Lung (tissue), 12 donors: ENCODE data around the gene STN1. TPM values are rescaled to one million over a fixed set of nuclear protein-coding genes. Genes with fewer than 3 reads are reported as not detected.

ENCODE experiments used
- ATAC-seq: fragments of 200-7000 bp; cut with Tn5 transposase; one replicate; pipeline ENCODE4 v1.9.1; 2020; ENCODE audit warnings: moderate number of reproducible peaks; ENCODE audit not compliant: insufficient read depth, low FRiP score
- DNase-seq, 3 donors: peaks; one replicate each; pipeline ENCODE4 v3.0.0-alpha.2; 2013 to 2017
- H3K27ac ChIP-seq, 2 donors: one replicate each; pipeline ENCODE4 v1.5.1; 2013; ENCODE audit warnings: mild to moderate bottlenecking in 2 of 2, moderate library complexity in 2 of 2, control low read depth in 1 of 2, inconsistent platforms in 1 of 2, low read depth in 1 of 2, low read length in 1 of 2
- H3K27me3 ChIP-seq, 3 donors: one replicate each; pipeline ENCODE4 v1.5.1; 2013; ENCODE audit warnings: low read length in 2 of 3; ENCODE audit not compliant: control insufficient read depth in 3 of 3, insufficient read depth in 3 of 3
- H3K36me3 ChIP-seq, 4 donors: one replicate each; pipeline ENCODE4 v1.5.1; 2013; ENCODE audit warnings: low read length in 4 of 4, mild to moderate bottlenecking in 1 of 4, moderate library complexity in 1 of 4; ENCODE audit not compliant: control insufficient read depth in 4 of 4, insufficient read depth in 4 of 4
- H3K4me1 ChIP-seq, 5 donors: one replicate each; pipeline ENCODE4 v1.5.1; 2013; ENCODE audit warnings: low read length in 5 of 5, mild to moderate bottlenecking in 2 of 5, moderate library complexity in 1 of 5; ENCODE audit not compliant: control insufficient read depth in 5 of 5, insufficient read depth in 5 of 5
- H3K4me3 ChIP-seq: one replicate; pipeline ENCODE4 v1.5.1; 2013; ENCODE audit warnings: mild to moderate bottlenecking, control low read depth, moderate library complexity
- H3K9ac ChIP-seq, 2 donors: one replicate each; pipeline ENCODE4 v1.5.1; 2013; ENCODE audit warnings: low read length in 2 of 2, control low read depth in 1 of 2; ENCODE audit not compliant: insufficient read depth in 1 of 2
- H3K9me3 ChIP-seq, 4 donors: one replicate each; pipeline ENCODE4 v1.5.1; 2013; ENCODE audit warnings: low read length in 3 of 4, mild to moderate bottlenecking in 1 of 4, moderate library complexity in 1 of 4; ENCODE audit not compliant: control insufficient read depth in 4 of 4, insufficient read depth in 3 of 4
- WGBS, 2 donors: extraction: QIAGEN DNeasy Blood & Tissue Kit; methylation state at CpG; one replicate each; pipeline ENCODE4 v1.1.7; 2013; 5-methylcytosine and 5-hydroxymethylcytosine counted together
- polyA plus RNA-seq, 2 donors: library from polyadenylated mRNA; stranded (reverse); fragments of 200-250 nt; gene quantifications; one replicate each; pipeline ENCODE4 v1.2.1, GENCODE V29; 2013
- total RNA-seq, 2 donors: library from RNA; depleted of rRNA in 1 of 2; stranded (reverse); fragments of >200 nt in 1 of 2; gene quantifications; one replicate each; pipeline ENCODE4 v1.2.1, GENCODE V29; 2014 to 2021
- TF ChIP-seq, protein P1 (sequence below): IDR thresholded peaks from 2 replicates; pipeline ENCODE4 v1.5.1; 2012; ENCODE audit warnings: mild to moderate bottlenecking; ENCODE audit errors: control extremely low read depth, extremely low read depth
- donor health status: control.
- donor health status: control.
- donor health status: Bipolar disorder and iron deficiency.
- donor health status: healthy.
- donor health status: DM: yes; HTN: yes; CAD: no.

The STN1 gene
- total and polyA plus RNA-seq, 4 donors, result 26.5 to 43.8 (median 39.1) TPM

DNA sequence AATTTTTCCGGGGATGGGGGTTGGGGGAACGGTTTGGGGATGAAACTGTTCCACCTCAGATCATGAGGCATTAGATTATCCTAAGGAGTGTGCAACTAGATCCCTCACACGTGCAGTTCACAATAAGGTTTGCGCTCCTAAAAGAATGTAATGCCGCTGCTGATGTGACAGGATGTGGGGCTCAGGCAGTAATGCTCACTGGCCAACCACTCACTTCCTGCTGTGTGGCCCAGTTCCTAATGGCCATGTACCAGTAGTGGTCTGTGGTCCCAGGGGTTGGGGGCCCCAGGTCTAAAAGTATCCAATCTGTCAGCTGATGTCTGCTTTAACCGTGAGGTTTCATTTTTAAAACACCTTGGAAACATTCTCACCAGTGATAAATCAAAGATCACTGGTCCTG is 2.2 kb downstream of the STN1 start:
- H3K4me3 ChIP-seq, result no peak overlapping the region
- no peaks in the 10 kb centered on the region for H3K9me3 ChIP-seq
- TF ChIP-seq, protein P1, sequence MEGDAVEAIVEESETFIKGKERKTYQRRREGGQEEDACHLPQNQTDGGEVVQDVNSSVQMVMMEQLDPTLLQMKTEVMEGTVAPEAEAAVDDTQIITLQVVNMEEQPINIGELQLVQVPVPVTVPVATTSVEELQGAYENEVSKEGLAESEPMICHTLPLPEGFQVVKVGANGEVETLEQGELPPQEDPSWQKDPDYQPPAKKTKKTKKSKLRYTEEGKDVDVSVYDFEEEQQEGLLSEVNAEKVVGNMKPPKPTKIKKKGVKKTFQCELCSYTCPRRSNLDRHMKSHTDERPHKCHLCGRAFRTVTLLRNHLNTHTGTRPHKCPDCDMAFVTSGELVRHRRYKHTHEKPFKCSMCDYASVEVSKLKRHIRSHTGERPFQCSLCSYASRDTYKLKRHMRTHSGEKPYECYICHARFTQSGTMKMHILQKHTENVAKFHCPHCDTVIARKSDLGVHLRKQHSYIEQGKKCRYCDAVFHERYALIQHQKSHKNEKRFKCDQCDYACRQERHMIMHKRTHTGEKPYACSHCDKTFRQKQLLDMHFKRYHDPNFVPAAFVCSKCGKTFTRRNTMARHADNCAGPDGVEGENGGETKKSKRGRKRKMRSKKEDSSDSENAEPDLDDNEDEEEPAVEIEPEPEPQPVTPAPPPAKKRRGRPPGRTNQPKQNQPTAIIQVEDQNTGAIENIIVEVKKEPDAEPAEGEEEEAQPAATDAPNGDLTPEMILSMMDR, result no peak
- peak overlapping the region; percentile 17 to 94 for H3K27ac ChIP-seq
- H3K9ac ChIP-seq, result no peak overlapping the region
- 24 to 32% methylated on average over 6 of the region's 6 CpGs for WGBS, 2 donors
- ATAC-seq, result no peak
- H3K4me1 ChIP-seq, result peaks cover 12 to 31% (median 18%) of the 10 kb centered on the region in 5 donors
- H3K36me3 ChIP-seq, result peaks cover 0 to 2% (median 0%) of the 10 kb centered on the region in 4 donors
- H3K27me3 ChIP-seq, result no peaks in the 10 kb centered on the region
- DNase-seq, result peak in 2 of 3 donors; percentile 33 to 37

DNA sequence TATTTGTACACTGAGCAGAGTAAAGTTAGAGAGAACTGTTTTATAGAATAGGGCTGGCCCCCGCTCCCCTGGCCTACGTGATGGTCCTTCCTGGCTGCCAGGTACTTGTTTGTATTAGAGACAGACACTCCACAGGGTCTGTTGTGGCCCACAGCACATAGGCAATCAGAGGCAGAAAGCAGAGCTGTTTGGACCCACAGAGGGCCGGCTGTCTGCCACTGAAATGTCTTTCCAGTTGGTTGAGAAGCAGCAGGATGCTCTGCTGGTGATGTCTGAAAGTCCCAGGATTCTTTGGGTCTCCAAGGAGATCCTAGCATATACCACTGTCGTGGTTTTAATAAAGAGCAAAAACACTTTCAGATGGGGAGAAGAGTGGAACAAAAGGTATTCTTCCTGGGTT is 5.2 kb downstream of the STN1 start:
- no peak overlapping the region for H3K9ac ChIP-seq
- peaks cover 0 to 4% (median under 1%) of the 10 kb centered on the region in 4 donors for H3K36me3 ChIP-seq
- no peaks in the 10 kb centered on the region for H3K9me3 ChIP-seq
- H3K4me3 ChIP-seq, result no peak overlapping the region
- H3K27me3 ChIP-seq, result no peaks in the 10 kb centered on the region
- peaks cover 8 to 55% (median 23%) of the 10 kb centered on the region in 5 donors for H3K4me1 ChIP-seq
- TF ChIP-seq, protein P1, result no peak
- no peak for ATAC-seq
- DNase-seq, result no peak
- H3K27ac ChIP-seq, result peak overlapping the region in 1 of 2 donors; percentile 50
- WGBS, 2 donors, result 93 to 95% methylated on average over 4 of the region's 4 CpGs

- no peak for ATAC-seq
- peak overlapping the region in 1 of 2 donors; percentile 81 for H3K27ac ChIP-seq
- H3K4me1 ChIP-seq, result peaks cover 6 to 47% (median 23%) of the 10 kb centered on the region in 5 donors
- no peak overlapping the region for H3K9ac ChIP-seq
- no peaks in the 10 kb centered on the region for H3K9me3 ChIP-seq
- 33 to 36% methylated on average over 3 of the region's 3 CpGs for WGBS, 2 donors
- TF ChIP-seq, protein P1, result no peak
- H3K36me3 ChIP-seq, result peaks cover 0 to 5% (median under 1%) of the 10 kb centered on the region in 4 donors
- no peaks in the 10 kb centered on the region for H3K27me3 ChIP-seq
- DNase-seq, result peak in 1 of 3 donors; percentile 28
- H3K4me3 ChIP-seq, result no peak overlapping the region
Observed at GRCh38 chr10:103911021-103911459, 6.9 kb downstream of the STN1 start.
